HepG2 (cell line): ENCODE measurements around the gene PAIP1. TPM values are rescaled to one million over a fixed set of nuclear protein-coding genes. Genes with fewer than 3 reads are reported as not detected.

Experiments
- CENPBD1 ChIP-seq: sonication (generic); formaldehyde crosslinking; IDR thresholded peaks from 2 replicates; pipeline ENCODE4 v1.8.0; 2022; ENCODE audit warnings: missing genetic modification reagents, low read depth, mild to moderate bottlenecking, borderline replicate concordance
- FOXO4 ChIP-seq: sonication (generic); formaldehyde crosslinking; conservative IDR thresholded peaks from 2 replicates; pipeline ENCODE4 v1.8.1; 2023; ENCODE audit warnings: missing genetic modification reagents
- GMEB1 ChIP-seq: sonication (generic); formaldehyde crosslinking; IDR thresholded peaks from 2 replicates; pipeline ENCODE4 v1.5.1; 2020; ENCODE audit warnings: missing genetic modification reagents, mild to moderate bottlenecking, borderline replicate concordance
- HNF4G ChIP-seq, 2 experiments: sonication (generic) in 1 of 2; formaldehyde crosslinking in 1 of 2; IDR thresholded peaks; 2 replicates each; pipeline versions ENCODE4 v1.4.0 to v1.6.1; 2011 to 2020; ENCODE audit warnings: borderline replicate concordance in 2 of 2, low read depth in 2 of 2, mild to moderate bottlenecking in 2 of 2, low read length in 1 of 2, missing genetic modification reagents in 1 of 2, moderate library complexity in 1 of 2
- HOXA9 ChIP-seq: sonication (generic); formaldehyde crosslinking; IDR thresholded peaks from 2 replicates; pipeline ENCODE4 v1.8.1; 2022; ENCODE audit warnings: missing genetic modification reagents, mild to moderate bottlenecking, moderate library complexity, borderline replicate concordance
- ISX ChIP-seq: sonication (generic); formaldehyde crosslinking; conservative IDR thresholded peaks from 2 replicates; pipeline ENCODE4 v1.5.0; 2020; ENCODE audit warnings: missing genetic modification reagents
- MYC ChIP-seq: sonication (generic); formaldehyde crosslinking; IDR thresholded peaks from 2 replicates; pipeline ENCODE4 v1.9.0; 2021; ENCODE audit warnings: missing genetic modification reagents, borderline replicate concordance
- NR2F1 ChIP-seq, 2 experiments: fragments of 450-650 bp in 1 of 2; formaldehyde crosslinking in 1 of 2; IDR thresholded peaks; 2 replicates each; pipeline versions ENCODE4 v1.5.0 to v1.6.1; 2016 to 2020; ENCODE audit warnings: mild to moderate bottlenecking in 1 of 2, missing compliant biosample characterization in 1 of 2, missing genetic modification reagents in 1 of 2, moderate library complexity in 1 of 2
- NR3C1 ChIP-seq: sonication (generic); formaldehyde crosslinking; IDR thresholded peaks from 2 replicates; pipeline ENCODE4 v1.4.0; 2020; ENCODE audit warnings: missing genetic modification reagents
- SETDB1 ChIP-seq: sonication (generic); formaldehyde crosslinking; IDR thresholded peaks from 2 replicates; pipeline ENCODE4 v1.5.1; 2020; ENCODE audit warnings: missing genetic modification reagents, mild to moderate bottlenecking, borderline replicate concordance
- SP5 ChIP-seq: IDR thresholded peaks from 2 replicates; pipeline ENCODE4 v1.6.1; 2016; ENCODE audit warnings: low read depth, borderline replicate concordance
- TAF1 ChIP-seq: sonication (generic); formaldehyde crosslinking; IDR thresholded peaks from 2 replicates; pipeline ENCODE4 v1.4.0; 2020; ENCODE audit warnings: missing genetic modification reagents
- TMF1 ChIP-seq: sonication (generic); formaldehyde crosslinking; IDR thresholded peaks from 2 replicates; pipeline ENCODE4 v1.8.1; 2022; ENCODE audit warnings: low read depth, missing genetic modification reagents
- ZBTB39 ChIP-seq: sonication (generic); formaldehyde crosslinking; IDR thresholded peaks from 2 replicates; pipeline ENCODE4 v1.5.0; 2020; ENCODE audit warnings: missing genetic modification reagents
- ZNF10 ChIP-seq: sonication (generic); formaldehyde crosslinking; IDR thresholded peaks from 2 replicates; pipeline ENCODE4 v1.4.0; 2020; ENCODE audit warnings: mild to moderate bottlenecking, low read depth, missing genetic modification reagents, borderline replicate concordance
- ZNF30 ChIP-seq: sonication (generic); formaldehyde crosslinking; IDR thresholded peaks from 2 replicates; pipeline ENCODE4 v1.5.0; 2020; ENCODE audit warnings: mild to moderate bottlenecking, missing genetic modification reagents
- ZNF7 ChIP-seq: IDR thresholded peaks from 2 replicates; pipeline ENCODE4 v1.6.1; 2016; ENCODE audit warnings: missing biosample characterization, missing genetic modification reagents
- ZNF724P ChIP-seq: sonication (generic); formaldehyde crosslinking; IDR thresholded peaks from 2 replicates; pipeline ENCODE4 v1.8.0; 2022; ENCODE audit warnings: missing genetic modification reagents, borderline replicate concordance
- ZNF782 ChIP-seq: sonication (generic); formaldehyde crosslinking; IDR thresholded peaks from 2 replicates; pipeline ENCODE4 v1.4.0; 2020; ENCODE audit warnings: missing genetic modification reagents, mild to moderate bottlenecking, borderline replicate concordance
- polyA plus RNA-seq, 8 experiments: library from polyadenylated mRNA; depleted of rRNA in 3 of 8; stranded (reverse) in 7 of 8; unstranded in 1 of 8; fragments of >200 nt; fragmentation: Illumina TruSeq in 4 of 8; extraction: Trizol in 4 of 8; gene quantifications; 2 replicates each; pipeline versions ENCODE4 v1.2.1 to v1.2.3, GENCODE V29; 2011 to 2016; ENCODE audit warnings: low read depth in 4 of 8, missing spikeins in 1 of 8, mixed read lengths in 1 of 8; ENCODE audit not compliant: insufficient read depth in 1 of 8
- total RNA-seq, 5 experiments: library from RNA; depleted of rRNA; stranded (reverse); fragments of >200 nt; fragmentation: Illumina TruSeq; extraction: Trizol; gene quantifications; 2 replicates each; pipeline ENCODE4 v1.2.3, GENCODE V29; 2016; ENCODE audit warnings: low read depth in 1 of 5
- TF ChIP-seq, protein P1 (sequence below): sonication (generic); formaldehyde crosslinking; IDR thresholded peaks from 2 replicates; pipeline ENCODE4 v1.4.0; 2020; ENCODE audit warnings: missing genetic modification reagents

Gene PAIP1
- total and polyA plus RNA-seq, 2 of the 13 experiments (the other 11 are each of a cell fraction or from before 2014, with no cell fraction given) = 96.6 to 116 TPM

DNA sequence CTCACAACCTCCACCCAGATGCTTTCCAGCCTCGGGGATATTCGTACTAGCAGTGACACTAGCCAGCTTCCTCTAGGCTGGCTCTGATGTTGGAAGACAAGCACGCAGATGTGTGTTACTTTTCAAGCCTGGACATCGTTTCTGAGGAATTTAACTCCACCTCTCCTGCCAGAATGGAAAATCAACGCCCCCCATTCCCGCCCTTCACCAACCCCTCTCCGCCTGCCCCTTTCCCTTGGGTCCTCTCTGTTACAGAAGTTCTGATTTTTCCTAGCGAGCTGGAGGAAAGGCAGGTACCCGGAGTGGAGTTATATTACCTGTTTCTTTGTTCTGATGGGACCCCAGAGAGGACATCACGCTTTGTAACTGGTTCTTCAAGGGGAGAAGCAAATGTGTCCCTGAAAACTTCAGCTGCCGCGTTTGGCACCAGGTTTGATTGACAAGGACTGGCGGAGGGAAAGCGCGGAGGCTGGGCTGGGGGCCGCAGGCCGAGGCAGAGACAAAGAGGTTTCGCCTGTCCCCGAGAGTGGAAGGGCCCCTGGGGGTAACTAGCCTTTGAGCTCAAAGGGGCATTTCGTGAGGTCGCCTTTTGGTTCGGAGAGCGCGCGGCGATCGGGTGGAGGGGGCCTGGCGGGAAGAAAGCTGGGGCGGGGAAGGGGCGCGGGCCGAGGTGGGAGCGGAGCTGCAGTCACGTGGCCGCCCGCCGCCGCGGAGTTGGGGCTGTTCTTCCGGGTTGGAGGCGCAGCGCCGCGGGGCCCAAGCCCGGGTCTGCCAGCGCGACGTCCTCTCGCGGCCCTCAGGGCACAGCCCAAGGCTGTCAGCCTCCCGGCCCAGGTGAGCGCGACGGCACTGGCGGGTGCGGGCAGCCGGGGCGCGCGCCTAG lies 45.8 kb upstream of the PAIP1 start, which contains the start of gene NNT (continued):
- TF ChIP-seq ZNF782 = no peak
- no peak for TF ChIP-seq SETDB1 (CRISPR knock-in tag)
- TF ChIP-seq TAF1 (CRISPR knock-in tag) = no peak; the same call in none of the 2 replicates
- TF ChIP-seq HNF4G (IDR thresholded peaks at IDR 0.05; ENCODE audit: borderline replicate concordance, low read depth, low read length) = no peak
- TF ChIP-seq HNF4G (CRISPR knock-in tag; IDR thresholded peaks at IDR 0.05; ENCODE audit: borderline replicate concordance, low read depth) = no peak
- TF ChIP-seq HOXA9 (CRISPR knock-in tag) = no peak
- peak; percentile 91; the same call in 1 of the 2 replicates for TF ChIP-seq TMF1 (CRISPR knock-in tag)
- TF ChIP-seq NR2F1 (CRISPR knock-in tag; IDR thresholded peaks at IDR 0.05) = no peak
- no peak for TF ChIP-seq ZNF30 (CRISPR knock-in tag)
- TF ChIP-seq, protein P1, sequence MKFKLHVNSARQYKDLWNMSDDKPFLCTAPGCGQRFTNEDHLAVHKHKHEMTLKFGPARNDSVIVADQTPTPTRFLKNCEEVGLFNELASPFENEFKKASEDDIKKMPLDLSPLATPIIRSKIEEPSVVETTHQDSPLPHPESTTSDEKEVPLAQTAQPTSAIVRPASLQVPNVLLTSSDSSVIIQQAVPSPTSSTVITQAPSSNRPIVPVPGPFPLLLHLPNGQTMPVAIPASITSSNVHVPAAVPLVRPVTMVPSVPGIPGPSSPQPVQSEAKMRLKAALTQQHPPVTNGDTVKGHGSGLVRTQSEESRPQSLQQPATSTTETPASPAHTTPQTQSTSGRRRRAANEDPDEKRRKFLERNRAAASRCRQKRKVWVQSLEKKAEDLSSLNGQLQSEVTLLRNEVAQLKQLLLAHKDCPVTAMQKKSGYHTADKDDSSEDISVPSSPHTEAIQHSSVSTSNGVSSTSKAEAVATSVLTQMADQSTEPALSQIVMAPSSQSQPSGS (CRISPR knock-in tag) = 0 out of 2 replicates have a peak, but pooled peaks have one; percentile 28
- 0 out of 2 replicates have a peak, but pooled peaks have one; percentile 9 for TF ChIP-seq ZNF7 (CRISPR knock-in tag)
- TF ChIP-seq GMEB1 (CRISPR knock-in tag) = no peak; the same call in 1 of the 2 replicates
- peak; percentile 93; the same call in 1 of the 2 replicates for TF ChIP-seq ISX (CRISPR knock-in tag)
- peak; percentile 89 for TF ChIP-seq MYC (CRISPR knock-in tag)
- TF ChIP-seq ZBTB39 (CRISPR knock-in tag) = no peak
- no peak for TF ChIP-seq NR3C1 (CRISPR knock-in tag)
- TF ChIP-seq SP5 = no peak
- TF ChIP-seq ZNF10 = no peak
- TF ChIP-seq CENPBD1 = no peak
- TF ChIP-seq ZNF724P = peak; percentile 59; the same call in 1 of the 2 replicates
- no peak for TF ChIP-seq FOXO4
